H9 (cell line): ENCODE results near the gene GARIN1A. TPM values are rescaled to one million over a fixed set of nuclear protein-coding genes. Genes with fewer than 3 reads are reported as not detected.
"Not testable (repeated sequence)": the region's sequence is repeated elsewhere in the genome, so short reads cannot be mapped to it uniquely, and the experiment has no call there.

Experiments used
- DNase-seq: peaks from one replicate; pipeline ENCODE4 v3.0.0-alpha.2; 2017
- H2AFZ ChIP-seq: one replicate; pipeline ENCODE4 v1.6.1; 2013; ENCODE audit warnings: mild to moderate bottlenecking, low read length, control low read depth, moderate library complexity
- H2AK5ac ChIP-seq: 2 replicates; pipeline ENCODE4 v1.6.1; 2013; ENCODE audit warnings: low read length, control low read depth, mixed read lengths; ENCODE audit not compliant: insufficient read length
- H2BK120ac ChIP-seq: one replicate; pipeline ENCODE4 v1.6.1; 2013; ENCODE audit warnings: low read depth, mild to moderate bottlenecking, low read length, control low read depth, inconsistent platforms; ENCODE audit not compliant: poor library complexity, severe bottlenecking
- H2BK12ac ChIP-seq: 2 replicates; pipeline ENCODE4 v1.6.1; 2013; ENCODE audit warnings: low read length, control low read depth, mixed read lengths, low read depth; ENCODE audit not compliant: insufficient read length
- H2BK15ac ChIP-seq: 2 replicates; pipeline ENCODE4 v1.6.1; 2013; ENCODE audit warnings: low read depth, low read length, control low read depth
- H2BK20ac ChIP-seq: one replicate; pipeline ENCODE4 v1.6.1; 2013; ENCODE audit warnings: low read depth, mild to moderate bottlenecking, low read length, control low read depth, inconsistent platforms; ENCODE audit not compliant: poor library complexity, severe bottlenecking
- H2BK5ac ChIP-seq: 2 replicates; pipeline ENCODE4 v1.6.1; 2013; ENCODE audit warnings: low read length, control low read depth, mixed read lengths; ENCODE audit not compliant: insufficient read length
- H3K14ac ChIP-seq: 2 replicates; pipeline ENCODE4 v1.6.1; 2013; ENCODE audit warnings: low read length, control low read depth; ENCODE audit not compliant: insufficient read depth
- H3K18ac ChIP-seq: 2 replicates; pipeline ENCODE4 v1.6.1; 2013; ENCODE audit warnings: low read depth, mild to moderate bottlenecking, mixed read lengths, low read length, control low read depth; ENCODE audit not compliant: insufficient read length
- H3K23ac ChIP-seq: 2 replicates; pipeline ENCODE4 v1.6.1; 2013; ENCODE audit warnings: low read length, control low read depth, mixed read lengths, low read depth; ENCODE audit not compliant: insufficient read length
- H3K23me2 ChIP-seq: 2 replicates; pipeline ENCODE4 v1.6.1; 2013; ENCODE audit warnings: low read depth, mild to moderate bottlenecking, mixed read lengths, low read length, control low read depth; ENCODE audit not compliant: insufficient read length, poor library complexity, severe bottlenecking
- H3K27ac ChIP-seq: 2 replicates; pipeline ENCODE4 v1.5.1; 2013; ENCODE audit warnings: low read length, control low read depth, mixed read lengths, low read depth; ENCODE audit not compliant: insufficient read length
- H3K27me3 ChIP-seq: 2 replicates; pipeline ENCODE4 v1.6.1; 2013; ENCODE audit warnings: low read length, control low read depth, inconsistent platforms; ENCODE audit not compliant: insufficient read depth
- H3K4ac ChIP-seq: 2 replicates; pipeline ENCODE4 v1.6.1; 2013; ENCODE audit warnings: low read depth, mild to moderate bottlenecking, control low read depth, inconsistent platforms, low read length, moderate library complexity
- H3K4me1 ChIP-seq: 2 replicates; pipeline ENCODE4 v1.6.1; 2013; ENCODE audit warnings: low read length, control low read depth, inconsistent platforms; ENCODE audit not compliant: insufficient read depth
- H3K4me2 ChIP-seq: 2 replicates; pipeline ENCODE4 v1.6.1; 2013; ENCODE audit warnings: low read length, control low read depth, mixed read lengths; ENCODE audit not compliant: insufficient read length, insufficient read depth
- H3K56ac ChIP-seq: 2 replicates; pipeline ENCODE4 v1.6.1; 2013; ENCODE audit warnings: low read depth, mild to moderate bottlenecking, mixed read lengths, low read length, control low read depth; ENCODE audit not compliant: insufficient read length
- H3K79me1 ChIP-seq: 2 replicates; pipeline ENCODE4 v1.6.1; 2013; ENCODE audit warnings: low read depth, mild to moderate bottlenecking, moderate library complexity, low read length, control low read depth, inconsistent platforms; ENCODE audit not compliant: insufficient read depth, poor library complexity, severe bottlenecking
- H3K79me2 ChIP-seq: 2 replicates; pipeline ENCODE4 v1.6.1; 2013; ENCODE audit warnings: low read length, control low read depth, inconsistent platforms; ENCODE audit not compliant: insufficient read depth
- H3K9ac ChIP-seq: 2 replicates; pipeline ENCODE4 v1.6.1; 2013; ENCODE audit warnings: low read length, control low read depth, mixed read lengths; ENCODE audit not compliant: insufficient read length; ENCODE audit errors: extremely low read depth
- H3K9me3 ChIP-seq: one replicate; pipeline ENCODE4 v1.6.1; 2013; ENCODE audit warnings: low read depth, low read length, inconsistent platforms; ENCODE audit not compliant: control insufficient read depth
- H3T11ph ChIP-seq: one replicate; pipeline ENCODE4 v1.6.1; 2013; ENCODE audit warnings: mild to moderate bottlenecking, low read length, control low read depth, inconsistent platforms
- H4K20me1 ChIP-seq: one replicate; pipeline ENCODE4 v1.6.1; 2013; ENCODE audit not compliant: control insufficient read depth, insufficient read length, insufficient read depth
- H4K5ac ChIP-seq: 2 replicates; pipeline ENCODE4 v1.6.1; 2013; ENCODE audit warnings: low read depth, mild to moderate bottlenecking, mixed read lengths, low read length, control low read depth; ENCODE audit not compliant: insufficient read length
- H4K8ac ChIP-seq: replicated peaks from 2 replicates; pipeline ENCODE4 v1.6.1; 2013; ENCODE audit warnings: low read length, control low read depth, mixed read lengths, low read depth; ENCODE audit not compliant: insufficient read length
- H4K91ac ChIP-seq: 2 replicates; pipeline ENCODE4 v1.6.1; 2013; ENCODE audit warnings: low read depth, mild to moderate bottlenecking, moderate library complexity, mixed read lengths, low read length, control low read depth; ENCODE audit not compliant: insufficient read length
- H3K27ac Mint-ChIP-seq, 3 experiments: 2 replicates in 2 of 3; 3 replicates in 1 of 3; pipeline ENCODE4 v1.8.0; 2020 to 2021; ENCODE audit warnings: mixed read lengths in 3 of 3, mild to moderate bottlenecking in 1 of 3, moderate library complexity in 1 of 3
- H3K27me3 Mint-ChIP-seq: 2 replicates; pipeline ENCODE4 v1.8.0; 2021; ENCODE audit warnings: low read depth, mild to moderate bottlenecking, moderate library complexity, mixed read lengths
- H3K36me3 Mint-ChIP-seq, 3 experiments: 2 replicates in 2 of 3; 3 replicates in 1 of 3; pipeline ENCODE4 v1.8.0; 2020 to 2021; ENCODE audit warnings: low read depth in 3 of 3, mixed read lengths in 3 of 3; ENCODE audit not compliant: insufficient read depth in 1 of 3
- H3K4me1 Mint-ChIP-seq, 2 experiments: 2 replicates each; pipeline ENCODE4 v1.8.0; 2020; ENCODE audit warnings: mixed read lengths in 2 of 2
- H3K4me3 Mint-ChIP-seq, 2 experiments: 2 replicates in 1 of 2; 3 replicates in 1 of 2; pipeline ENCODE4 v1.8.0; 2020 to 2021; ENCODE audit warnings: mild to moderate bottlenecking in 2 of 2, mixed read lengths in 2 of 2, moderate library complexity in 1 of 2
- H3K9me3 Mint-ChIP-seq, 2 experiments: 2 replicates in 1 of 2; 3 replicates in 1 of 2; pipeline ENCODE4 v1.8.0; 2020; ENCODE audit warnings: mild to moderate bottlenecking in 2 of 2, mixed read lengths in 2 of 2, moderate library complexity in 1 of 2
- WGBS: extraction: QIAGEN DNeasy Blood & Tissue Kit; methylation state at CpG from one replicate; pipeline ENCODE4 v1.1.7; 2013; ENCODE audit warnings: missing lambda C conversion rate, low lambda C conversion rate, mixed read lengths; ENCODE audit not compliant: insufficient read length; ENCODE audit errors: extremely low coverage; 5-methylcytosine and 5-hydroxymethylcytosine counted together
- total RNA-seq: library from RNA; stranded (reverse); gene quantifications from 2 replicates; pipeline ENCODE4 v1.2.1, GENCODE V29; 2021

The GARIN1A gene
- total RNA-seq, 1 experiment from 2014 or later, result 0.98 TPM

- not testable (repeated sequence) for H2BK20ac ChIP-seq, H3K9ac ChIP-seq, H3K23me2 ChIP-seq, H2BK15ac ChIP-seq, H2BK5ac ChIP-seq, DNase-seq, H4K20me1 ChIP-seq, H3K9me3 ChIP-seq, H3K27ac Mint-ChIP-seq, H3K27me3 ChIP-seq, H3K4ac ChIP-seq, H2AFZ ChIP-seq, H3K23ac ChIP-seq, H3K79me2 ChIP-seq, H4K5ac ChIP-seq, H3K56ac ChIP-seq, H3K27me3 Mint-ChIP-seq, H3K4me3 Mint-ChIP-seq, H3K79me1 ChIP-seq, H2BK120ac ChIP-seq, H3K4me1 Mint-ChIP-seq, H3K18ac ChIP-seq, H3K4me1 ChIP-seq, H3K9me3 Mint-ChIP-seq, H2BK12ac ChIP-seq, H3T11ph ChIP-seq, H2AK5ac ChIP-seq, H3K27ac ChIP-seq, H3K14ac ChIP-seq, H4K8ac ChIP-seq, H4K91ac ChIP-seq, H3K4me2 ChIP-seq
- no CpG with 5 or more reads among the region's 6 CpGs for WGBS
- H3K36me3 Mint-ChIP-seq, result peaks cover 3 to 32% (median 18%) of the 10 kb centered on the region in 3 experiments; a peak in 6 of 7 replicates
Observed at GRCh38 chr7:128651096-128651495, 21.0 kb upstream of the GARIN1A start.

- H3K27ac ChIP-seq, H2BK12ac ChIP-seq, H4K5ac ChIP-seq, H3K27me3 ChIP-seq, H2BK20ac ChIP-seq, H3K79me2 ChIP-seq, H4K20me1 ChIP-seq, H3K27ac Mint-ChIP-seq, H2AK5ac ChIP-seq, H2BK5ac ChIP-seq, H3K23me2 ChIP-seq, H3K4me1 Mint-ChIP-seq, H4K8ac ChIP-seq, H3K23ac ChIP-seq, H3K14ac ChIP-seq, H3K27me3 Mint-ChIP-seq, H4K91ac ChIP-seq, H2BK15ac ChIP-seq, H3K4ac ChIP-seq, H3K4me2 ChIP-seq, H3K9me3 ChIP-seq, H2AFZ ChIP-seq, H3K4me1 ChIP-seq, H2BK120ac ChIP-seq, H3K18ac ChIP-seq, H3K9ac ChIP-seq, H3K79me1 ChIP-seq, DNase-seq, H3K4me3 Mint-ChIP-seq, H3K9me3 Mint-ChIP-seq, H3K56ac ChIP-seq, H3T11ph ChIP-seq: not testable (repeated sequence)
- H3K36me3 Mint-ChIP-seq, result peaks cover 3 to 30% (median 15%) of the 10 kb centered on the region in 3 experiments; a peak in 6 of 7 replicates
- WGBS, result no CpG with 5 or more reads among the region's 24 CpGs
Observed at GRCh38 chr7:128652606-128653005, 19.5 kb upstream of the GARIN1A start.
